NT2/D1 (cell line): ENCODE data around the gene GGACT.

ENCODE experiments used
- DNase-seq: peaks from one replicate; pipeline ENCODE4 v3.0.0-alpha.2; 2011; ENCODE audit warnings: low read depth, low spot score
- H3K27me3 ChIP-seq: 2 replicates; pipeline ENCODE4 v1.6.0; 2011; ENCODE audit warnings: mild to moderate bottlenecking; ENCODE audit not compliant: insufficient read length, insufficient read depth
- H3K36me3 ChIP-seq: 2 replicates; pipeline ENCODE4 v1.6.1; 2011; ENCODE audit warnings: mild to moderate bottlenecking, low read length, mixed read lengths; ENCODE audit not compliant: insufficient read depth, insufficient read length
- H3K4me1 ChIP-seq: 2 replicates; pipeline ENCODE4 v1.5.1; 2011; ENCODE audit not compliant: insufficient read depth, insufficient read length
- H3K4me3 ChIP-seq: 2 replicates; pipeline ENCODE4 v1.5.1; 2011; ENCODE audit warnings: low read depth; ENCODE audit not compliant: insufficient read length
- H3K9ac ChIP-seq: 2 replicates; pipeline ENCODE4 v1.6.0; 2011; ENCODE audit warnings: low read depth; ENCODE audit not compliant: insufficient read length
- H3K9me3 ChIP-seq: 2 replicates; pipeline ENCODE4 v1.5.1; 2011; ENCODE audit warnings: mild to moderate bottlenecking, low read length; ENCODE audit not compliant: insufficient read depth
- SUZ12 ChIP-seq: IDR thresholded peaks from 2 replicates; pipeline ENCODE4 v1.6.1; 2011; ENCODE audit not compliant: insufficient read length, insufficient read depth; ENCODE audit errors: extremely low read depth
- YY1 ChIP-seq: IDR thresholded peaks from 2 replicates; pipeline ENCODE4 v1.6.1; 2011; ENCODE audit not compliant: insufficient read length, insufficient read depth
- ZNF274 ChIP-seq: IDR thresholded peaks from 2 replicates; pipeline ENCODE4 v1.6.1; 2011; ENCODE audit warnings: mild to moderate bottlenecking, low read depth, low read length

GGACT gene

GRCh38 chr13:100484702-100485101, 103.9 kb downstream of the GGACT start:
- H3K36me3 ChIP-seq, result no peaks in the 10 kb centered on the region
- no peak overlapping the region for H3K4me3 ChIP-seq
- no peak overlapping the region for H3K9ac ChIP-seq
- no peaks in the 10 kb centered on the region for H3K27me3 ChIP-seq
- no peaks in the 10 kb centered on the region for H3K9me3 ChIP-seq
- TF ChIP-seq SUZ12 (no peak), ZNF274 (no peak), YY1 (no peak)
- H3K4me1 ChIP-seq, result no peaks in the 10 kb centered on the region
- no peak for DNase-seq

DNA sequence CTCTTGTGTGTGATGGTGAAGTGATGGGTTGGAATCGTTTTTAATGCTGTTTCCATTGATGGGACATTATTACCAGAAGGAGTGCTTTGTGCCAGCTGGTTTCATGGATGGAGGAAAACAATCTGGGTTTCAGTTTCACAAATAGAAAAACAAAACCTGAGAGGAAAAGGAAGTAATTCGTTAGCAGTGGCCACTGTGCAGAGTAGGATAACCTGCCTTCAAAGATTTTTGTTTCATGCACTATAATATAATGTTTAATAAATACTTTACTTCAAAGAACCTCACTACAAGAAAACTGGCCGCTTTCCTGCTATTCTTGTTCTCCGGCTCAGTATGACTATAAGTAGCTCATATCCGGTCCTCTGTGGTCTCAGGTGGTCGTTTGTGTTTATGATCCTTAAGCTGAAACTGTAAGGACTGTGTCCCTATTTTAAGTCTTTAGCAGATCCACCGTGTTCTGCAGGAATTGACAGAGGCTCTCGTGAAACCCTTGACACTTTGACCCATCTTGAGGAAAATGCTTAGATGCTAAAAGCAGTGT, 104.7 kb downstream of the GGACT start:
- no peak for DNase-seq

DNA sequence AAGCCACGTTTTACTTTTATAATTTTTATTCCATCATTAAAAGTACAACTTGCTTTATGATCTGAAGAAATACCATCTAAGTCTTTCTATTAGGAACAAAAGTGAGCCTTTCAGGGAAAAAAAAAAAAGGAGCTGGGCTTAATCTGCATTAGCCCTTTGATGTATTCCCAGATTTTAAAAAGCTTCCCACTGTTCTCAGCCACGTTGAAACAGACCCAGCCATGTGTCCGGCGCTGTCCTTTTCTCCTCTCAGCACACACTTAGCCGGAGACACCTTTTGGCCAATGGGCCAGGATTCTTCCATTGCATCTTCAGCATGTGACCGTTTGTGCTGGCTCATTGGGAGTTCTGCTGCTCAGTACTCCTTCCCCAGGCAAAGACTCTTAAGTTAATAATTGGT, 105.5 kb downstream of the GGACT start:
- Histone ChIP-seq H3K9me3 (no peaks in the 10 kb centered on the region), H3K9ac (no peak overlapping the region), H3K36me3 (no peaks in the 10 kb centered on the region), H3K4me3 (no peak overlapping the region), H3K27me3 (no peaks in the 10 kb centered on the region), H3K4me1 (no peaks in the 10 kb centered on the region)
- TF ChIP-seq YY1, result no peak
- TF ChIP-seq SUZ12, result no peak
- TF ChIP-seq ZNF274, result no peak
- no peak for DNase-seq

More for the DNA sequence above, 104.7 kb downstream of the GGACT start:
- Histone ChIP-seq H3K9ac (no peak overlapping the region), H3K9me3 (no peaks in the 10 kb centered on the region), H3K27me3 (no peaks in the 10 kb centered on the region), H3K4me1 (no peaks in the 10 kb centered on the region), H3K36me3 (no peaks in the 10 kb centered on the region), H3K4me3 (no peak overlapping the region)
- TF ChIP-seq SUZ12 (no peak), ZNF274 (no peak), YY1 (no peak)

DNA sequence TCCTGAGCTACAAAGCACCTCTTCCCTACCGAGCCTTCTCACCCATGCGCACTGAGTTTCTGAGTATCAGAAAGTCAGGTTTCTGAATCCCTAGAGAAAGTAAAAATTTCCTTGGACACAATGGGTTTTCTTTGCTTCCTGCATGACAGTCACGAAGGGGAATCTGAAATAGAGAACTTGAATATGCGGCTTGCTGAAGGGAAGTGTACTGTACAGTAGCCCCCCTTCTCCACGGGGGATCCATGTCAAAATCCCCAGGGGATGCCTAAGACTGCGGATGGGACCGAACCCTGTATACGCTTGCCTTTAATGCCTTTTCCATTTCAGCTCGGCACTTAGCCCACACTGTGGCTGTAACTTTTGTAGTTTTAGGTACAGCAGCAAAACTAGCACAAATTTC, 107.9 kb downstream of the GGACT start:
- no peak for DNase-seq
- H3K27me3 ChIP-seq, result no peaks in the 10 kb centered on the region
- no peaks in the 10 kb centered on the region for H3K9me3 ChIP-seq
- no peaks in the 10 kb centered on the region for H3K36me3 ChIP-seq
- TF ChIP-seq YY1 (no peak), ZNF274 (no peak), SUZ12 (no peak)
- no peak overlapping the region for H3K4me3 ChIP-seq
- H3K4me1 ChIP-seq, result no peaks in the 10 kb centered on the region
- no peak overlapping the region for H3K9ac ChIP-seq
